NCI-H2029 (cell line): Measurements from ENCODE around the gene TULP1.
"Not testable (repeated sequence)": the region's sequence is repeated elsewhere in the genome, so short reads cannot be mapped to it uniquely, and the experiment has no call there.

Source experiments
- DNase-seq: peaks from one replicate; lab custom pipeline; 2025; lab: John Stamatoyannopoulos, UW

The TULP1 gene

GRCh38 chr6:35512740-35513139 is at the start of gene TULP1:
Gene TULP1 (minus strand): TSS chr6:35512896. CDS start chr6:35512858, 38 bp downstream.
- DNase-seq: no peak

GRCh38 chr6:35562060-35562459 is 49.4 kb upstream of the TULP1 start:
- DNase-seq: peak; percentile 7

DNA sequence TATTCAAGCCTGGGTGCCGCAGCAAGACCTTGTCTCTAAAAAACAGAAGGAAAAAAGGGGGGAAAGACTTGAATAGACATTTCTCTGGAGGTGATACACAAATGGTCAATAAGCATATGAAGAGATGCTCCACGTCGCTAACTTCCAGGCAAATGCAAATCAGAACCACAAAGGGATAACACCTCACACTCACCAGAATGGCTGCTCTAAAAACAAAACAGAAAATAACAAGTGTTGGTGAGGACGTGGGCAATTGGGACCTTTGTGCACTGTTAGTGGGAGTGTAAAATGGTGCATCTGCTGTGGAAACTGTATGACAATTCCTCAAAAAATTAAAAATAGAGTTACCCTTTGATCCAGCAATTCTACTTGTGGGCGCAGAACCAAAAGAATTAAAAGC is 48.4 kb upstream of the TULP1 start:
- DNase-seq: no peak

- DNase-seq: no peak
Observed at GRCh38 chr6:35558571-35558970, 45.9 kb upstream of the TULP1 start.

DNA sequence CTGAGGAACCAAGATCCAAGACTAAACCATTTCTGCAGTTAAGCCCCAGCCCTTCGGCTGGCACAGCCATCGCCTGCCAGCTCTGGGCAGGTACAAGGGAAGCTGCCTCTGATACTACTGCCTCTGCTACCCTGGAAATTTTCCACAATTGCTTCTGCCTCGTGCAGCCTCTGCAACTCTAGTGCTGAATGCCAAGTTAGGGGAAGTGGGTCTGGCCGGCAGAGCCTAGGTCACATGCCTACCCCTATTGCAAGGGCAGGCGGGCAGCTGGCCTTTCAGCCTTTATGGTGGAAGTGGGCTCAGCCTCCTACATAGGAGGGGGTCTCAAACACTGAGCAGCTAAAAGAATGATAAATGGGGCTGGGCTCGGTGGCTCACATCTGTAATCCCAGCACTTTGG is 44.5 kb upstream of the TULP1 start:
- no peak for DNase-seq

GRCh38 chr6:35554811-35555210 is 42.1 kb upstream of the TULP1 start:
- no peak for DNase-seq

DNA sequence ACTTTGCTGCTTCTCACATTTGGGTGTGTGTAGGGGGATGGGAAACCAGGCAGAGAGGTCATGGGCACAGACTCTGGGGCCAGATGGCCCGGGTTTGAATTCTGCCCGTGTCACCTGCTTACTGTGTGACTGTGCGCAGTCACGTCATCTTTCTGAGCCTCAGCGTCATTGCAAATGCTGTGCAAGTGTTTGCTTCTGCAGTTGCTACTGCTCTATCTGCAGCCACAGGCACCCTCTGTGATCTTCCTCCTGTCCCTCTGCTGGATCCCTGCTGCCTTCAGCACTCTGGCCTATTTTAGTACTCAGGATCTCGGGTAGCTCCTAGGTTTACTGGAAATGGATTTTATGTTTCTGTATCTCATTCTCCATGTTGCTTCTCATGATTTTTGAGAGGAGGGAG is 40.6 kb upstream of the TULP1 start:
- no peak for DNase-seq

DNA sequence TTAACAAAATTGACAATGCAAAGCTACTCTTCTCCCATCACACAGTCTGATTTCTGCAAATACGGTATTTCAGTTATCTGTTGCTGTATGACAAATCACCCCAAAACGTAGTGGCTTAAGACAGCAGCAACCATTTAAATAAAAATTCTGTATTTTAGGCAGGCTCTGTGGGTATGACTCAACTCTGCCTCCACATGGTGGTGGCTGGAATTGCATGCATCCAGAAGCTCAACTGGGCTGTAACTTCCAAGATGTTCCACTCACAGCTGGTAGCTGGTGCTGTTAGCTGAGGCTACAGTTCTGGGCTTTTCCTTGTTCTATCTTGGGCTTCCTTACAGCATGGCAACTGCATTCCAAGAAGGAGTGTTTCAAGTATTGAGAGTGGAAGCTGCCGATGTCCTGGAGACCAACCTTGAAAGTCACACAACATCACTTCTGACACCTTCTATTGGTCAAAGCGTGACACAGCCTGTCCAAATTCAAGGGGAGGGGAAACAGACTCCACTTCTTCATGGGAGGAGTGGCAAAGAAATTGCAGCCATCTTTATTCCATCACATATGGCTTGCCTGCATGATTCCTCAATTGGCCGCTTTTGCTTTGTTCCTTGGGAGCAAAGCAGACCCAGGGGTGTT is 39.7 kb upstream of the TULP1 start:
- DNase-seq: no peak

DNA sequence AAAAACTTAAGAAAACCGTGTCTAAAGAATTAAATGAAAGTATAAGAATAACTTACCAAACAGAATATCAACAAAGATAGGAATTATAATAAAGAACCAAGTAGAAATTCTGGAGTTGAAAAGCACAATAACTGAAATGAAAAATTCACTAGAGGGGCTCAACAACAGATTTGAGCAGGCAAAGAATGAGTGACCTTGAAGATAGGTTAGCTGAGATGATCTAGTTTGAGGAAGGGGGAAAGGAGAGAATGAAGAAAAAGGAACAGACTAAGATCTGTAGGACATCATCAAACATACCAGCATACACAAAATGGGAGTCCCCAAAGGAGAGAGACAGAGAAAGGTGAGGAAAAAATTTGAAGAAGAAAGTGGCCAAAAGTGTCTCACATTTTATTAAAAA is 37.7 kb upstream of the TULP1 start:
- DNase-seq: no peak

- no peak for DNase-seq
Observed at GRCh38 chr6:35547676-35548075, 35.0 kb upstream of the TULP1 start.

DNA sequence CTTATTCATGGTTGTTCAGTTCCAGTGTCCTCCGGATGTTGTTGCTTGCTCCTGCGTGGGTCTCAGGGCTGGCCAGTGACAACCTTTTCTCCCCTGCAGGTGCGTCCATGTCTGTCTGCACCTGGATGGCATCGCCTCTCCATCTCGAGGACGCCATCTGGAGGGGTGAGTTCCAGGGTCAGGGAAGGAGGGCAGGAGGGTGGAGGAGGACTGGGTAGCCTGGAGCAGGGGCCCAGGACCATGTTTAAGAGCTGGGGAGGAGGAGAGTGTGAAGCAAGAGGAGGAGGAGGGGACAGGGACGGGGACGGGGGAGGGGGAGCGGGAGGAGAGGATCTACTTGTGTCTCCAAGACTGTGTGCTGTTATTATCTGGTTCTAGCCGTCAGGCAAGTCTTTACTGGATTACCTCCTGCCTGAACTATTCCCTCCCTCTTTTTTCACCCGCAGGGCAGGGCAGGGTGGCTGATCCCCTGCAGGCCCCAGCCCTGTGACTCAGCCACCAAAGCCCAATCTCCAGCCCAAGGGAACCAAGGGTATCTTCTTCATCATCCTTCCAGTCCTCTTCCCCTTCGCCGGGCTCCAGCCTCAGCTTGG is 32.2 kb upstream of the TULP1 start:
- DNase-seq: no peak

GRCh38 chr6:35543459-35544193 is 30.9 kb upstream of the TULP1 start:
- no peak for DNase-seq

GRCh38 chr6:35541836-35542235 is 29.1 kb upstream of the TULP1 start:
- no peak for DNase-seq

DNA sequence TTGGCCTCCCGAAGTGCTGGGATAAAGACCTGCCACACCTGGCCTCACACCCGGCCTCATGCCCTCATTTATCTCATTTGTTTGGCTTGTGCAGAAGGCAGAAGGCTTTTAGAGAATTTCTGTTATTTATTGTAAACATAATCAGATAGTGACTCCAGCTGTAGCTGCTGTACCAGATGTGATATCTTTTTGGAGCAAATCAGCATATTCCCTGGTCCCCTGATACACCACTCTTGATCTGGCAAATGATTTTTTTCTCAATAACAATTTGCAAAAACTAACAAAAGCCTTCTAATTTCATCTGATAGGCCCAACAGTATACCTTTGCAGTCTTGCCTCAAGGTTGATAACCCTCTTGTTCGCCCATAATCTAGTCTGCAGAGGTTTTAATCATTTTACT is 26.5 kb upstream of the TULP1 start:
- DNase-seq: no peak

- not testable (repeated sequence) for DNase-seq
Observed at GRCh38 chr6:35535847-35536246, 23.2 kb upstream of the TULP1 start.

DNA sequence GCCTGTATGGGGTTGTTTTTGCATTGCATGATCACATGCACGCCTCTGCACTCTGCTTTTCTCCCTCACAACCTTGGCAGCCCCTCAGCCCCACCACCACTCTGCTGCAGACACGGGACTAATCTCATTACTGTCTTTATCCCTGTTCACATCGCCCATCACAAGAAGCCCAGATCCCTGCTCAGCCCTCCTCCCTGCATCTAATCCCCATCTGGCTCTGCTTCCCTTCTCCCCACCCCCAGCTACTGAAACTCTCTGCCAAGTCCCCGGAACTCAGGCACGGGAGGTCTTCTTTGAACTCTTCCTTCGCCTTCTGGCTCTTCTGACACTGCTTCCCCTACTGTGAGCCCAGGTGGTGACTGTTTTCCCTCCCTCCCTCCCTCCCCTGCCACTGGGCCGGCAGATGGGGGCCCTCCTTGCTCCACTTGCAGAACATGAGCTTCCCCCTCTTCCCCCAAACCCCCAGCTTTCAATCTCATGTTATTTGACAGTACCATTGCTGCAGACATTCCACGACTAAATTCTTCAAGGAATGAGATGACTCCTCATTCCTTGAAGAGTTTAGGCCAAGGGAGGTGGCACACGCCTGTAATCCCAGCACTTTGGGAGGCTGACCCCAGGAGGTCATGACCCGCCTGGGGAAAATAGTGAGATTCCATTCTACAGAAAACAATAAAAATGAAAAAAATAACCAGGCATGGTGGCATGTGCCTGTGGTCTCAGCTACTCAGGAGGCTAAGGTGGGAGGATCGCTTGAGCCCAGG is 21.9 kb upstream of the TULP1 start:
- no peak for DNase-seq

DNA sequence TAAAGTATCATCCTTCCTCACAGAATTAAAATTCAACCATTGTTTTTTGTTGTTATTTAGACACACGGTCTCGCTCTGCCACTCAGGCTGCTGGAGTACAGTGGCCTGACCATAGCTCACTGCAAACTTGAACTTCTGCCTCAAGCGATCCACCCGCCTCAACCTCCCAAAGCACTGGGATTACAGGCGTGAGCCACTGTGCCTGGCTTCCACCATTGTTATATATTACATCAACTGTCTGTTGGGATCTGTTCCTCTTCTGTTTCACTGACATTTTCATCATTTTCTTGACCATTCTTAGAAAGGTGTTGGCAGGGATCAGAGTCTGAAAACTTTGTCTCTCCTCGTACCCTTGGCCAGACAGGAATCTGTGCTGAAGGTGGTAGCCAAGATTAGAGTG is 21.3 kb upstream of the TULP1 start:
- no peak for DNase-seq

GRCh38 chr6:35532126-35532525 is 19.4 kb upstream of the TULP1 start:
- no peak for DNase-seq

DNA sequence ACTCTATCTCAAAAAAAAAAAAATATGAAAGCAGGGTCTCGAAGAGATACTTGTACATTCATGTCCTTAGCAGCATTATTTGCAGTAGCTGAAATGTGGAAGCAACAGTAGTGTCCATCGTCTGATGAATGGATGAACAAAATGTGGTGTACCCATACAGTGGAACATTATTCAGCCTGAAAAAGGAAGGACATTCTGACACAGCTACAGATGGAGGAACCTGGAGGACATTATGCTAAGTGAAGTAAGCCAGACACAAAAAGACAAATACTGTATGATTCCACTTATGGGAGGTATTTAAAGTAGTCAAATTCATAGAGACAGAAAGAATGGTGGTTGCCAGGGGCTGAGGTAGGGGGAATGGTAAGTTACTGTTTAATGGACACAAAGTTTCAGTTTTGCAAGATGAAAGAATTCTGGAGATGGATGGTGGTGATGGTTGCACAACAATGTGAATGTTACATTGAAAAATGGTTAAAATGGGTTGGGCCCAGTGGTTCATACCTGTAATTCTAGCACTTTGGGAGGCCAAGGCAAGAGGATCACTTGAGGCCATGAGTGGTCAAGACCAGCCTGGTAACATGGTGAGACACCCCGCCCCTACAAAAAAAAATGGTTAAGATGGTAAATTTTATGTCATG is 11.8 kb upstream of the TULP1 start:
- no peak for DNase-seq

DNA sequence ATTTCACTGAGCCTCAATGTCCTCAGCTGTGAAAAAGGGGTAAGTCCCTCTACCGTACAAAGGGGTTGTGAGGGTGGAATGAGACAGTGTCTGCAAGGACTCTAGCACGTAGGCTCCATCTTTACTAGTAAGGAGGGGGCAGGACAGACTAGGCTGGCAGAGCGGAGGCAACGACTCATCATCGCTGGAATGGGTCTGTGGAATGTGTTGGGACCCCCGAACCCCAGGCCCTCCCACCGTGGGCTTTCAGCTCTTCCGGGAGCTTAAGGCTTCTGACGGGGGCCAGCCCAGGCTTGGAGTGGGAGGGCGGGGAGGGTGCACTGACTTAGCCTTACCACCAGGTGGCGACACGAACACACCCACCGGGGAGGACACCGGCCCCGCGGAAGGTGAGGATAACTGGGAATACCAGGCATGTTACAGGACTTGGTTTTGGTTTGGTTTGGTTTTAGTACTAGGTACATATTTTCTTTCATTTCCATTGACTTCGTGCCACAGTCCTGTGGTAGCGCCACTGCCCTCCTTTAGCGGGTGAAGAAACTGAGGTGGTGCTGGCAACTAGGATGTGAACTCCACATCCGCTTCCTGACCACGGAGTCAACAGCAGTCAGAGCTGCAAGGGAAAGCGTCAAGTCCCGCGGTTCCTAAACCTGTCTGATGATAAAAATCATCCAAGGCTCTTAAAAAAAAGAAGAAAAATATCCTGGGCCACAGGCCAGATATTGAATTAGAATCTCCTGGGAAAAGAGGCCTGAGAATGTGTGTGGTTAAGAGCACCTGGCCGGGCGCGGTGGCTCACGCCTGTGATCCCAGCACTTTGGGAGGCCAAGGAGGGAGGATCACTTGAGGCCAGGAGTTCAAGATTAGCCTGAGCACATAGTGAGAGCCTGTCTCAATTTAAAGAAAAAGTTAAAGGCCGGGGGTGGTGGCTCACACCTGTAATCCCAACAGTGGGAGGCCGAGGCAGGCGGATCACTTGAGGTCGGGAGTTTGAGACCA is 10.3 kb upstream of the TULP1 start:
- peak; percentile 39 for DNase-seq

DNA sequence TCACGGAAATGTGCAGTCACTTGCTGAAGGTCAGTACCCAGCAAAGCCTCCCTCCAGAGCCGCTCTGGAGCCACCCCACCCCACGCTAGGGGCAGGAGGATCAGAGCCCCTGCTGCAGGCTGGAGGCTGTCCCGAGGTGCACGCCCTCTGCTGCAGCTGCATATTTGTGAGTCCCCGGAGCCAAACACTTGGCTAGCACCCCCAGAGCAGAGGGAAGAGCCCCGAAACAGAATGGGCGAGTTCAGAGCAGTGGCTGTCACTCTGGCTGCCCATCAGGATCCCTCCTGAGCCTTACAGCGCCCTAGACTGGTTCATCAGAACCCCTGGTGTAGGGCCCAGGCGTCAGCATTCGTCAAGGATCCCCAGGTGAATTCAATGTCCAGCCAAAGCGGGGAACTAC is 9.5 kb upstream of the TULP1 start:
- no peak for DNase-seq
